Measurements from ENCODE around the gene AMY1C.
A peak's percentile ranks its signal among the peaks of the same experiment; 100 is the strongest.
"Not testable (repeated sequence)": the region's sequence is repeated elsewhere in the genome, so short reads cannot be mapped to it uniquely, and the experiment has no call there.

AMY1C gene

DNA sequence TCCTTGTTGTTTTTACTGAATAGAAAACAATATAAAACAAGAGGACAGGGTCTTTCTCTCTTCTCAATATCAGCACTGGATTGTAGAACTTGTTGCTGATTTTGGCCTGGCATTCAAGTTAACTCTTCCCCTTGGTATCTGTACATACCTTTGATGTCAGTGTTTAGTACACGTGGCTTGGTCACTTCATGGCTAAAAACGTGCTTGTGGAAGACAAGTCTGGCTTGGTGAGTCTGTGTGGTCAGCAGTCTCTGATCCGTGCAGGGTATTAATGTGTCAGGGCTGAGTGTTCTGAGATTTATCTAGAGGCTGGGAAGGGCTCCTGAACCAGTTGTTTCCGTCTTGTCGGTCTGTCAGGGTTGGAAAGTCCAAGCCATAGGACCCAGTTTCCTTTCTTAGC, at the start of gene AMY1C:
Gene AMY1C, plus strand, starts transcription at position 301 of the 400 bp plus-strand sequence. CDS start 572 bp downstream, outside the sequence.
- not testable (repeated sequence) for DNase-seq

DNA sequence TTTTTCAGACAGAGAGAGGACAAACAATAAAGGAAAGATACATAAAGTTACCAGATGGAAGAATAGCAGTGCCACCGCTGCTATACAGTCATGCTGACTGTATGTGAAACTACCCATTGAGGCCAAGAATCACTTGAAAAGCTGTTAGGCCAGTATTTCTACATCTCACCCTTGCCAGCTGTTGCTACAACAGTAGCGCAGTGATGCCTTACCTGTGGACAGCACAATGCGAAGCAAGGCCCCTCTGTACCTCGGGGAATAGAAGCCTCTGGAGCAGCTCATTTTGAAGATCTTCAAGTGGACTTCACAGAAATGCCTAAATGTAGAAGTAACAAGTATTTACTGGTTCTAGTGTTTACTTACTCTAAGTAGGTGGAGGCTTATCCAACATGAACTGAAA, 49.0 kb upstream of the AMY1C start:
- DNase-seq, result not testable (repeated sequence)

- DNase-seq, result not testable (repeated sequence)
These were observed 48.4 kb upstream of the AMY1C start for GRCh38 chr1:103701256-103701655.

DNA sequence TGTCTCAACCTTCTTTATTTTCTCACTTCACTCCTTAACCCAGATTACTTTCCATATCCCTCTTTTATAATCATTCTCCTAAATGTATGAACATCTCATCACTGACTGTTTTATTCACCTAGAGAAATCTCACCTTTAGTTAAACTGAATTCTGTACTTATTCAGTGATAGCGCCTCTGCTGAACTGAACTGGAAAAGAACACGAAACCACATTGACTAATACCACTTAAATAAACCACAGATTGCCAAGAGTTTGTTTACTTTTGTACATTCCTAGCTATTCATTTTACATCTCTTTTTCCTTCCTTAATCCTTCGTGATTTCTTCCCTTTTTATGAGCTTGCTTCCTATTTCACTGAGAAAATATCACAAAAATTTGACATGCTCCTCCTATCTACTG, 42.0 kb upstream of the AMY1C start:
- DNase-seq, result not testable (repeated sequence)

GRCh38 chr1:103710381-103710780, 39.3 kb upstream of the AMY1C start:
- DNase-seq, result not testable (repeated sequence)

DNA sequence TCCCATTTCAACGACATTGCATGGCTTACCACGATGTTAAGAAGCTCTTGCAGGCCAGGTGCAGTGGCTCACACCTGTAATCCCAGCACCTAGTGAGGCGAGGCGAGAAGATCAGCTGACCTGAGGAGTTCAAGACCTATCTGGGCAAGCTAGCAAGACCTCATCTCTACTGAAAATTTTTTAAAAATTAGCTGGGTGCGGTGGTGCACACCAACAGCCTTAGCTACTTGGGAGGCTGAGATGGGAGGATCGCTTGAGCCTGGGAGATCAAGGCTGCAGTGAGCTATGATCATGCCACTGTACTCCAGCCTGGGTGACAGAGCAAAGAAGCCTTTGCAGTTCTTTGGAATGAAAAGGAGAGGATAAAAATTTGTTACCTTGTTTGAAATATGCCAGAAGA, 32.3 kb upstream of the AMY1C start:
- DNase-seq, result peak; percentile 41

DNA sequence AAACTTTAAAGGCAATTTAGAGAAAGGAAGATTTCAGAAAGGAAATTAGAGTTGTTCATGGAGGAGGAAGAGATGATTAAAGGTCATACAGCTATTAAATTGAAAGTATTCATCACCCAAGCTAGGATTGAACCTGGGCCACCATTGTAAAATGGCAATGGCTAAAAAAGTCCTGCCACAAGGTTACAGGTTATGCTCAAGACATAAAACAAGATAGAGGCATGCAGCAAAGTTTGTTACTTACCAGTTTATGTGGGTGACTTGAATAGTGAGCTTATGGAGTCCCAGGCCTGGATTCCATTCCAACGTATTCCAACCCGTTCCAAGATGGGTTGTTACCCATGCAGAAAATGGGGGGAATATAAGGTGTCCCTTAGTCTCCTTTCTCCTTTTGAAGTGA, 28.2 kb upstream of the AMY1C start:
- not testable (repeated sequence) for DNase-seq

DNA sequence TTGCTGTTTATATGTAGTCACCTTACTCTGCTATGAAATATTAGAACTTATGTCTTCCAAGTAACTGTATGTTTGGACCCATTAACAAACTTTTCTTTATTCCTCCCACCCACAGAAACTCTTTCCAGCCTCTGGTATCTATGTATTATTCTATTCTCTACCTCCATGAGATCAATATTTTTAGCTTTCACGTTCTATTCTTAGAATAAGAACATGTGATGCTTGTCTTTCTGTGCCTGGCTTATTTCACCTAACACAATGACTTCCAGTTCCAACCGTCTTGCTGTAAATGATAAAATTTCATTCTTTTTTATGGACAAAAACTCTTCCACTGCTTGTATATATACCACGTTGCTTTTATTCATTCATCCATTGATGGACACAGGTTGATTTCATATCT, 14.4 kb upstream of the AMY1C start:
- DNase-seq, result not testable (repeated sequence)

- DNase-seq, result not testable (repeated sequence)
These were observed 11.7 kb upstream of the AMY1C start for GRCh38 chr1:103738031-103738430.

- not testable (repeated sequence) for DNase-seq
These were observed 5.2 kb upstream of the AMY1C start for GRCh38 chr1:103744449-103744848.

DNA sequence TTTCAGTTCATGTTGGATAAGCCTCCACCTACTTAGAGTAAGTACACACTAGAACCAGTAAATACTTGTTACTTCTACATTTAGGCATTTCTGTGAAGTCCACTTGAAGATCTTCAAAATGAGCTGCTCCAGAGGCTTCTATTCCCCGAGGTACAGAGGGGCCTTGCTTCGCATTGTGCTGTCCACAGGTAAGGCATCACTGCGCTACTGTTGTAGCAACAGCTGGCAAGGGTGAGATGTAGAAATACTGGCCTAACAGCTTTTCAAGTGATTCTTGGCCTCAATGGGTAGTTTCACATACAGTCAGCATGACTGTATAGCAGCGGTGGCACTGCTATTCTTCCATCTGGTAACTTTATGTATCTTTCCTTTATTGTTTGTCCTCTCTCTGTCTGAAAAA, 4.7 kb upstream of the AMY1C start:
- DNase-seq, result not testable (repeated sequence)

GRCh38 chr1:103748273-103748672, 1.4 kb upstream of the AMY1C start:
- not testable (repeated sequence) for DNase-seq

GRCh38 chr1:103761896-103762295, 12.2 kb downstream of the AMY1C start:
- no peak for DNase-seq

DNA sequence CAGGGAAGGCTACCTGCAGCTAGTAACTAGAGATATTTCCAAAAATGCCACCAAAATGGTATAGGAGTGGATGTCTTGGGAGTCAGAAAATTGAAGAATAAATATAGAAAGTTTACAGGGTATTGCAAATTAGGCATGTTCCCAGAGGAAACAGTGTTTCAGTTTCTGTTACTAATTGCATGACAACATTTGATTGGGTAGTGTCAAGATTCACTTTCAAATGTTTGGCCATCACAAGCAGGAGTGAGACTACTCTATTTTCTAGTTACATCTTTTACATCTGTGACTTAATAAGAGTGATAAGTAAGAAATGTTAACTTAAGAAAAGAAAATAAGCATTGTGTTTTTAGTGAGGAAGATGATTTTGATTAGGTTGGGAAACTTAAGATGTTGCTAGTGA, 30.2 kb downstream of the AMY1C start:
- DNase-seq, result no peak

GRCh38 chr1:103783944-103784377, 34.3 kb downstream of the AMY1C start:
- no peak for DNase-seq

GRCh38 chr1:103788377-103788776, 38.7 kb downstream of the AMY1C start:
- DNase-seq, result no peak

GRCh38 chr1:103790172-103790571, 40.5 kb downstream of the AMY1C start:
- no peak for DNase-seq

All from activated effector memory CD4-positive, alpha-beta T cell treated with anti-CD3 and anti-CD28 coated beads, Interleukin-2, amount 50 U/mL, for 16 hours (primary cell).